ENCODE data around the gene NTNG1.

NTNG1 gene

GRCh38 chr1:107263291-107263915, 122.6 kb downstream of the NTNG1 start:
- TF ChIP-seq POLR2AphosphoS5 (IDR thresholded peaks at IDR 0.05; ENCODE audit: low read depth, low read length) (no peak), TAF1 (IDR thresholded peaks at IDR 0.05; ENCODE audit: borderline replicate concordance, insufficient read depth, low read length) (no peak), SIN3A (IDR thresholded peaks at IDR 0.05; ENCODE audit: borderline replicate concordance, insufficient read depth, low read length) (no peak), FOXP2 (optimal IDR thresholded peaks at IDR 0.05; ENCODE audit: borderline replicate concordance, extremely low read depth, extremely low read length, insufficient read depth) (no peak), REST (IDR thresholded peaks at IDR 0.05; ENCODE audit: insufficient read depth in 1 of 2, low read depth in 2 of 2, low read length in 2 of 2) (no peak)

- no peak for TF ChIP-seq POLR2AphosphoS5 (IDR thresholded peaks at IDR 0.05; ENCODE audit: low read depth, low read length)
- TF ChIP-seq FOXP2 (optimal IDR thresholded peaks at IDR 0.05; ENCODE audit: borderline replicate concordance, extremely low read depth, extremely low read length, insufficient read depth): no peak
- TF ChIP-seq TAF1 (IDR thresholded peaks at IDR 0.05; ENCODE audit: borderline replicate concordance, insufficient read depth, low read length): no peak
- no peak for TF ChIP-seq SIN3A (IDR thresholded peaks at IDR 0.05; ENCODE audit: borderline replicate concordance, insufficient read depth, low read length)
- no peak for TF ChIP-seq REST (IDR thresholded peaks at IDR 0.05; ENCODE audit: insufficient read depth in 1 of 2, low read depth in 2 of 2, low read length in 2 of 2)
These were observed 123.2 kb downstream of the NTNG1 start for GRCh38 chr1:107264007-107264406.

- TF ChIP-seq POLR2AphosphoS5 (IDR thresholded peaks at IDR 0.05; ENCODE audit: low read depth, low read length): no peak
- TF ChIP-seq FOXP2 (optimal IDR thresholded peaks at IDR 0.05; ENCODE audit: borderline replicate concordance, extremely low read depth, extremely low read length, insufficient read depth): no peak
- no peak for TF ChIP-seq REST (IDR thresholded peaks at IDR 0.05; ENCODE audit: insufficient read depth in 1 of 2, low read depth in 2 of 2, low read length in 2 of 2)
- no peak for TF ChIP-seq TAF1 (IDR thresholded peaks at IDR 0.05; ENCODE audit: borderline replicate concordance, insufficient read depth, low read length)
- TF ChIP-seq SIN3A (IDR thresholded peaks at IDR 0.05; ENCODE audit: borderline replicate concordance, insufficient read depth, low read length): no peak
These were observed 123.7 kb downstream of the NTNG1 start for GRCh38 chr1:107264561-107264960.

GRCh38 chr1:107267489-107267888, 126.7 kb downstream of the NTNG1 start:
- no peak for TF ChIP-seq FOXP2 (optimal IDR thresholded peaks at IDR 0.05; ENCODE audit: borderline replicate concordance, extremely low read depth, extremely low read length, insufficient read depth)
- no peak for TF ChIP-seq POLR2AphosphoS5 (IDR thresholded peaks at IDR 0.05; ENCODE audit: low read depth, low read length)
- no peak for TF ChIP-seq TAF1 (IDR thresholded peaks at IDR 0.05; ENCODE audit: borderline replicate concordance, insufficient read depth, low read length)
- TF ChIP-seq SIN3A (IDR thresholded peaks at IDR 0.05; ENCODE audit: borderline replicate concordance, insufficient read depth, low read length): no peak
- TF ChIP-seq REST (IDR thresholded peaks at IDR 0.05; ENCODE audit: insufficient read depth in 1 of 2, low read depth in 2 of 2, low read length in 2 of 2): no peak
